NOMO-1 (cell line): ENCODE data around the gene FARSB.

Source experiments
- DNase-seq, 2 experiments: peaks; one replicate each; lab custom pipeline; 2025; ENCODE audit not compliant: unreplicated experiment in 2 of 2; lab: John Stamatoyannopoulos, UW

The FARSB gene

DNA sequence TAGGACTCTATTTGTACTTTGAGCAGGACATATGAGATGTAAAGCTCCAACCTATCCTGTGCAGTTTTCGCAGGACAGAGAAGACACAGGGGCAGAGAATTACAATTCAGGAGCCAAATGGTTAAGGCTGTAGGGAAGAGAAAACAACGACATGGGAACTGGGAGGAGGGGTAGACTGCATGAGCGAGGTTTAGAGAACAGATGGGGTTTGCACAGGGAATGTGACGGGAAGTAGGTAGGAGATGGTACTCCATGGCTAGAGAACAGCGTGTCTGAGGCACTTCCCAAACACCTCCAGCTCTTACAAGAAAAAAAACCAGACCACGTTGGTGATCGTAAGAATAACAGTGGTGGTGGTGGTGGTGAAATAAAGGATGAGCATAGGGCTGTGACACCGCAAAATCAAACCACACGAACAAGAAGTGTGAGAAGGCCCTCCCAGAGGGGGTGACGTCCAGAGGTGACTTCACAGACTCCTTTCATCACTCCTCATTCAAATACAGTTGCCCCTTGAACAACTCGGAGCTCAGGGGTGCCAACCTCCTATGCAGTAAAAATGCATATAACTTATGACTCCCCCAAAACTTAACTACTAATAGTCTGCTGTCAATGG is 92.7 kb downstream of the FARSB start:
- no peak for DNase-seq

- DNase-seq = peak; percentile 61 to 67
These were observed 93.9 kb downstream of the FARSB start for GRCh38 chr2:222561817-222562645.

GRCh38 chr2:222561151-222561550 is 94.7 kb downstream of the FARSB start:
- no peak for DNase-seq

DNA sequence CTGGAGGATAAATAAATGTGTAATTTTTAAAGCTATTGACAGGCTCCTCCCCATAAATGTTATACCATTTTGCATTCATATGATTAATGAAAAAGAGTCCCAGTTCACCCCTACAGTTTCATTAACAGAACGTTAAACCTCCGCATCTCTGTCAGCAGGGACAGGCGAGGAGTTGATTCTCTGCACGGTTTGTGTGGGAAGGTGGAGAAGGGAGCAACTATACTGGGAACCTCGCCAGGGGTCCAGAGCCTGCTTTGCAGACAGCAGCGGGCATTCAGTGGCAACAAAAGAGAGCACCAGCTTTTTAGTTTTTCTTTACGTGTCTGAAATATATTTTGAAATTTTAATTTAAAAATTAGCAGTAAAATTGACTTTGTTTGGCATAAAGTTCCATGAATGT is 101.4 kb downstream of the FARSB start:
- no peak for DNase-seq

DNA sequence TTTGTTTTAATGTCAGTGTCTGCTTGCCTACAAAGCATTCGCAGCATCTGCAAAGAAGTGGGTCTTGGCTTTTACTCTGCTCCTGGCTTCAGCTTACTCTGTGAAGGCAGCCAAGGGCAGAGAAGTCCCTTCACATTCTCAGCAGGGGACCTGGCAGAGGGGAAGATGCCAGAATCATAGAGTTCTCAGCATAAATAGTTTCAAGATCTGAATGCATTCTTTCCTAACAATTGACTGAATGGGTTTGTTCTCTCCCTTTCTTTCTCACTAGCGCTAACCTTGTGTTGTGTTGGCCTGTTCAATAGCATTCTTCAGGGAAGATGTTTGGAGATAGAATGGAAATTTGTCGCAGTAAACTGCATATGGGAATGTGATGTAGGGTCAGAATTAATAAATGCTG is 106.9 kb downstream of the FARSB start:
- no peak for DNase-seq

DNA sequence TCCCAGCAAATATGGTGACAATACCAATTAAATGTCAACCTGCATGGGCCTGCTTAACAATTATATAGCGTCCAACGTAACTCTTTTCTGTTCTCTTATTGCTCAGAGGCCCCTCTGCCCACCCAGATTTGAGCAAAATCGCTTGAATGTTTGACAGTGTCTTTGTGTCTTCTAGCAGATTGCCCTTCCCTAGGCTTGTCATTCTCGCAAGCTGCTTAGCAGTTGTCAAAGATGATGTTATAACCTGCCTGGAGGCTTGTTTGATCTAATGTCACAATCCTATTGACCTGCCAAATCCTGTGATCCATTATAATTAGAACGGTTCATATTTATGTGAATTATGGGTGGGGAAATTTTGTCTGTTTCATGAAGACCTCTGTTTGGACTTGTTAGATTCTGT is 108.8 kb downstream of the FARSB start:
- DNase-seq = no peak

DNA sequence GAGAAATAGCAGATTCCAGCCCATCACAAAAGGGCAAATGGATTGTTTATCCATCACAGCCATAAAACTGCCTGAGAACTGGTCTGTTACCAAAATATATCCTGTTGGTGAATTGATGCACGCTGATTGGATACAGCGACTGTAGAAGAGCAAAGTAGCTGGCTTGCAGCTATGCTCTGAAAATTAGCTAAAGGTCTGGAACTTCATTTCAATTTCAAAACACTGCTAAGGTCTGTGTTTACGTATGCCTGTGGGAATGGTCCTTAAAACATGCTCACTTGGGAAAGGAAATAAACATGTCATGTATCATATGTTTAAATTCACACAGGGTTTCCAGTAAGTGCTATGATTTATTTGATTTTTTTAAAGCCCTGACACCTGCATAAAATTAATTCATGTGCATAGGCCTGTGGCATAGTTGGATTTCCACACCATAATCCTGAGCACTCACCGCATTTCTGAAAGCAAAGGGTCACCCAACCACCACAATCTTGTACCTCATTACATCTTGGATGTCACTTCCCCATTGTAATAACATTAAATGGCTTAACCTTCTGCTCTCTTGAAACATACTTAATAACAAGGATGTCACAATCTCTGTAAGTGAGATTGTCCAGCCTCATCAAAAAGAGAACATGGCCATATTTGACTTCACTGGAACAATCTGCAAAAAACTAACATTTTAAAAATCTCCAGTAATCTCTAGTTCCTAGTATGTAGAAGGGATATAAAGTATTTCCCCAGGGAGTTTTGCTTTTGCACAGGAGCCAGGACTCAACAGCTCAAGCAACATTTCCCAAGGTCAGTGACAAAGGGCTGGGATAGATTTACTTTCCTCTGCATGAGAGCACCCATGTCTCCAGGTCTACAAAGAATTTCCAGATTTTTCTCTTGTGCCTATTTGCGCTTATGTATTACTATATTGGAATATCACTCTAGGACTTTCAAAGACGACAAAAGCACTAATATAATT is 109.8 kb downstream of the FARSB start:
- DNase-seq = peak; percentile 69 to 90

GRCh38 chr2:222544661-222545060 is 111.2 kb downstream of the FARSB start:
- DNase-seq = no peak

DNA sequence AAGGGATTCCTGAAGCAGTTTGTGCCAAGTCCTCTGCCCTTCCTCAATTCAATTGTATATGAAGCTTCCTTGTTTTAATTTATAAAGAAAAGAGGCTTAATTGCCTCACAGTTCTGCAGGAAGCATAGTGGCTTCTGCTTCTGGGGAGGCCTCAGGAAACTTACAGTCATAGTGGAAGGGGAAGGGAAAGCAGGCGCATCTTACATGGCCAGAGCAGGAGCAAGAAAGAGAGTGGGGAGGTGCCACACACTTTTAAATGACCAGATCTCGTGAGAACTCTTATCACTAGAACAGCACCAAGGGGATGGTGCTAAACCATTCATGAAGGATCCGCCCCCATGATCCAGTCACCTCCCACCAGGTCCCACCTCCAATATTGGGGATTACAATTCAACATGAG is 117.4 kb downstream of the FARSB start:
- DNase-seq = no peak

GRCh38 chr2:222535477-222535876 is 120.4 kb downstream of the FARSB start:
- no peak for DNase-seq

- DNase-seq = no peak
These were observed 123.6 kb downstream of the FARSB start for GRCh38 chr2:222532315-222532714.

- DNase-seq = no peak
These were observed 129.2 kb downstream of the FARSB start for GRCh38 chr2:222526480-222527277.

GRCh38 chr2:222525811-222526210 is 130.1 kb downstream of the FARSB start:
- DNase-seq = no peak

- no peak for DNase-seq
These were observed 131.9 kb downstream of the FARSB start for GRCh38 chr2:222523783-222524544.

GRCh38 chr2:222522082-222522481 is 133.8 kb downstream of the FARSB start:
- no peak for DNase-seq

DNA sequence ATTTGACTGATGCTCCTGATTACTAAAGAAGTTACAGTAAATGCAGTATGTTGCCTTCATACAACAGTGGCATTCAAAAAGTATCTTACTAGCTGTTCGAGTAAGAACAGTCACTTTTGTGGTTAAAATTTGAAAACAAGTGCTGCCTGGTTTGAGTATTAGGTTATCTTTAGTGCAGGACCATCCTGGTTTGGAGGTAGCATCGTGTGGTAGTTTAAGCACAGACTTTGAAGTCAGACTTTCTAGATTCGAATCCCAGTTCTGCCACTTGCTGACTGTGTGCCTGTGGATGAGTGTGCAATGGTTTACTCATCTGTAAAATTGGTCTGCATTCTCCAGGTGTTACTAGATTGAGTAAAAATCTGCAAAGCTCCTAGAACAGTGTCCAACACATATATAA is 134.8 kb downstream of the FARSB start:
- no peak for DNase-seq
